A673 (cell line): ENCODE data around the gene CHST15.

Experiments used
- CTCF ChIP-seq: fragments of 300-800, 200-600 bp; sonication (generic); conservative IDR thresholded peaks from 2 replicates; pipeline ENCODE4 v1.5.1; 2017; ENCODE audit warnings: low read depth, mild to moderate bottlenecking, antibody characterized with exemption, low read length, moderate library complexity, mixed read lengths
- EZH2 ChIP-seq: fragments of 200-600 bp; sonication (generic); IDR thresholded peaks from 2 replicates; pipeline ENCODE4 v1.6.1; 2017; ENCODE audit warnings: borderline replicate concordance, low read depth, mild to moderate bottlenecking, mixed read lengths, antibody characterized with exemption, low read length; ENCODE audit not compliant: poor library complexity, severe bottlenecking

GRCh38 chr10:124041675-124042445 lies 51.5 kb downstream of the CHST15 start:
- TF ChIP-seq CTCF (no peak), EZH2 (no peak)
